WERI-Rb-1 (cell line): ENCODE data around the gene TGFB1.

Source experiments
- DNase-seq: peaks from one replicate; pipeline ENCODE4 v3.0.0-alpha.2; 2020
- H3K27ac ChIP-seq: fragments of 250-450 bp; sonication (Bioruptor Pico); 2 replicates; pipeline ENCODE4 v1.5.1; 2020; ENCODE audit warnings: mild to moderate bottlenecking, moderate library complexity
- H3K27me3 ChIP-seq: fragments of 250-450 bp; sonication (Bioruptor Pico); 2 replicates; pipeline ENCODE4 v1.5.1; 2021; ENCODE audit warnings: mild to moderate bottlenecking, low read depth, moderate library complexity; ENCODE audit not compliant: insufficient read depth, severe bottlenecking
- H3K36me3 ChIP-seq: fragments of 250-450 bp; sonication (Bioruptor Pico); 2 replicates; pipeline ENCODE4 v1.5.1; 2020; ENCODE audit warnings: mild to moderate bottlenecking, moderate library complexity
- H3K4me3 ChIP-seq: 2 replicates; pipeline ENCODE4 v1.5.1; 2011; ENCODE audit warnings: low read depth, mild to moderate bottlenecking, control low read depth, low read length
- H3K9me3 ChIP-seq: fragments of 250-450 bp; sonication (Bioruptor Pico); 2 replicates; pipeline ENCODE4 v1.5.1; 2021; ENCODE audit warnings: mild to moderate bottlenecking, moderate library complexity; ENCODE audit not compliant: severe bottlenecking
- TF ChIP-seq, protein P1 (sequence below): IDR thresholded peaks from 2 replicates; pipeline ENCODE4 v1.5.1; 2011; ENCODE audit warnings: low read depth, mild to moderate bottlenecking, control low read depth, inconsistent platforms, low read length

TGFB1 gene

DNA sequence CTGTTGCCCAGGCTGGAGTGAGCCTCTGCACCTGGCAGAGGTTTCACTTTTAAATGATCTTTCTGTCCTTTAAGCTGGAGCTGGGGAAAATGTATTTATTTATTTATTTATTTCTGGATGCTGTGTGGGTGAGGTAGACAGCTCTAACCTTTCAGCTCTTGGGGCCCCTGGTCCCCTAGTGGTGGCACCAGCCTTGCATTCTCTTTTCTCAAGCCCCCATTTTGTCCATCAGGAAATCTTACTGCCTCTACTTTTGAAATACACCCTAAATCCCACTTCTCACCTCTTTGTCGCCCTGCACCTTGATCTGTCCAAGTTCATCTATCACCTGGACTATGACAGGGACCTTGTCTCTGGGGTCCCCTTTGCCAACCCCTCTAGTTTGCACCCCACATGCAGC, 12.4 kb upstream of the TGFB1 start:
- Histone ChIP-seq H3K27ac (no peak overlapping the region), H3K9me3 (no peaks in the 10 kb centered on the region), H3K36me3 (0 out of 2 replicates have a peak, but pooled peaks cover 3% of the 10 kb centered on the region), H3K4me3 (no peak overlapping the region), H3K27me3 (no peaks in the 10 kb centered on the region)
- no peak for DNase-seq
- TF ChIP-seq, protein P1, sequence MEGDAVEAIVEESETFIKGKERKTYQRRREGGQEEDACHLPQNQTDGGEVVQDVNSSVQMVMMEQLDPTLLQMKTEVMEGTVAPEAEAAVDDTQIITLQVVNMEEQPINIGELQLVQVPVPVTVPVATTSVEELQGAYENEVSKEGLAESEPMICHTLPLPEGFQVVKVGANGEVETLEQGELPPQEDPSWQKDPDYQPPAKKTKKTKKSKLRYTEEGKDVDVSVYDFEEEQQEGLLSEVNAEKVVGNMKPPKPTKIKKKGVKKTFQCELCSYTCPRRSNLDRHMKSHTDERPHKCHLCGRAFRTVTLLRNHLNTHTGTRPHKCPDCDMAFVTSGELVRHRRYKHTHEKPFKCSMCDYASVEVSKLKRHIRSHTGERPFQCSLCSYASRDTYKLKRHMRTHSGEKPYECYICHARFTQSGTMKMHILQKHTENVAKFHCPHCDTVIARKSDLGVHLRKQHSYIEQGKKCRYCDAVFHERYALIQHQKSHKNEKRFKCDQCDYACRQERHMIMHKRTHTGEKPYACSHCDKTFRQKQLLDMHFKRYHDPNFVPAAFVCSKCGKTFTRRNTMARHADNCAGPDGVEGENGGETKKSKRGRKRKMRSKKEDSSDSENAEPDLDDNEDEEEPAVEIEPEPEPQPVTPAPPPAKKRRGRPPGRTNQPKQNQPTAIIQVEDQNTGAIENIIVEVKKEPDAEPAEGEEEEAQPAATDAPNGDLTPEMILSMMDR: 0 out of 2 replicates have a peak, but pooled peaks have one; percentile 16

DNA sequence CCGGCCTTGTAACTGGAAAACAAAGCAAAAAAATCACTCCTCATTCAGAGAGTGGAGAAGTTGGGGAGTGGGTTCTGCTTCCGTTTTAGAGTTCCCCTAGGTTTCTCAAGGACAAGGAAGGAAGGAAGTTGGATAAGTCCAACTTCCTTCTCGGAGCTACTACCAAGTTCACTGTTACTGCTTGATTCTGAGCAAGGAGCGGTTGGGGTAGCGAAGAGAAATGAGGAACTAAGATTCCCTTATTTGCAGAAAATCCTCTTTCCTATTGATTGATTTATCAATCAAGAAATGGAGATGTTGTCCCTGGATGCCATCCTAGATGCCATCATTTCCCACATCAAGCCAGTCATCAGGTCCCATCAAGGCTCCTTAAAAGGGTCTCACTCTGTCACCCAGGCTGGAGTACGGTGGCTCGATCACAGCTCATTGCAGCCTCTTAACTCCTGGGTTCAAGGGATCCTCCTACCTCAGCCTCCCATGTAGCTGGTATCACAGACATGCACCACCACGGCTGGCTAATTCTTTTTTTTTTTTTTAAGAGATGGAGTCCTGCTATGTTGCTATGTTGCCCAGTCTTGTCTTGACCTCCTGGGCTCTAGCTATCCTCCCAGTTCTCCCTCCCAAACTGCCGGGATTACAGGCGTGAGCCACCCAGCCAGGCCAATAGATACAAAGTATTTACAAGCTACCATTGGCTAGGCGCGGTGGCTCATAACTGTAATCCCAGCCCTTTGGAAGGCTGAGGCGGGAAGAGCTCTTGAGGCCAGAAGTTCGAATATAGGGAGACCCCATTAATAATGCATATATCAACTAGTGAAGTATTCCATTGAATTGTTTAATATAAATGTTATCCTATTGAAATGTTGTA, 11.0 kb upstream of the TGFB1 start:
- no peak for DNase-seq
- H3K9me3 ChIP-seq: no peaks in the 10 kb centered on the region
- TF ChIP-seq, protein P1: no peak
- H3K27ac ChIP-seq: peak overlapping the region; percentile 100
- H3K4me3 ChIP-seq: peak overlapping the region; percentile 94
- H3K27me3 ChIP-seq: no peaks in the 10 kb centered on the region
- 0 out of 2 replicates have a peak, but pooled peaks cover 3% of the 10 kb centered on the region for H3K36me3 ChIP-seq

- H3K36me3 ChIP-seq: 0 out of 2 replicates have a peak, but pooled peaks cover 3% of the 10 kb centered on the region
- peak; percentile 98 for DNase-seq
- peak within 1 kb of the TSS; percentile 100 for H3K27ac ChIP-seq
- no peaks in the 10 kb centered on the region for H3K9me3 ChIP-seq
- H3K27me3 ChIP-seq: no peaks in the 10 kb centered on the region
- TF ChIP-seq, protein P1: no peak
- peak within 1 kb of the TSS; percentile 94 for H3K4me3 ChIP-seq
Measured at GRCh38 chr19:41363753-41364523, 10.2 kb upstream of the TGFB1 start, which contains the start of gene B9D2. TSS of gene B9D2 (minus strand) at chr19:41364149. CDS start at chr19:41363519, 630 bp downstream.

DNA sequence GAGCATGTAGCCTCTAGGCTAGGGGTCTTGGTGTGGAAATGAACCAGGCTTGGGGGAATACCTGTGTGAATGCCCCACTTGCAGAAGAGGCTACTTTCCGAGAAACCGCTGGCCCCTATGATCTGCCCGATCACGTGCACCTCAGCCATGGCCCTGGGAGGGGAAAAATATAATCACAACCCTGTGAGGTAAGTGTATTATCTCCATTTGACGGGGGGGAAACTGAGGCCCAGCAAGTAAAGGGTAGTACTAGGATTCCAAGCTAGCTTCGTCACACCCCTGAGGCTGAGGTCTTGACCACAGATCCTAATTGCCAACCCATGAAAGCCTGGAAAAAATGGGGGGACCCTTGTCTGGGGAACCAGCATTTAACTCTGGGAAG, 9.6 kb upstream of the TGFB1 start:
- H3K4me3 ChIP-seq: peak overlapping the region; percentile 94
- peak overlapping the region; percentile 100 for H3K27ac ChIP-seq
- 0 out of 2 replicates have a peak, but pooled peaks cover 3% of the 10 kb centered on the region for H3K36me3 ChIP-seq
- TF ChIP-seq, protein P1: no peak
- H3K9me3 ChIP-seq: no peaks in the 10 kb centered on the region
- no peaks in the 10 kb centered on the region for H3K27me3 ChIP-seq
- DNase-seq: no peak

- Histone ChIP-seq H3K27me3 (no peaks in the 10 kb centered on the region), H3K36me3 (0 out of 2 replicates have a peak, but pooled peaks cover 3% of the 10 kb centered on the region), H3K4me3 (no peak overlapping the region), H3K9me3 (no peaks in the 10 kb centered on the region), H3K27ac (no peak overlapping the region)
- TF ChIP-seq, protein P1: no peak
- DNase-seq: no peak
Measured at GRCh38 chr19:41362143-41362847, 8.6 kb upstream of the TGFB1 start.
